ENCODE results near the gene ZBTB7B. TPM values are rescaled to one million over a fixed set of nuclear protein-coding genes. Genes with fewer than 3 reads are reported as not detected.

The ZBTB7B gene
- total RNA-seq, 1 experiment from 2014 or later: 38.3 TPM

- Histone ChIP-seq H3K56ac (ENCODE audit: insufficient read length, low read depth, low read length) (no peak overlapping the region), H4K8ac (replicated peaks; ENCODE audit: insufficient read length, low read depth, low read length) (no peak overlapping the region), H3K79me1 (ENCODE audit: insufficient read depth, low read depth, low read length, poor library complexity, severe bottlenecking) (no peaks in the 10 kb centered on the region), H2AK5ac (ENCODE audit: insufficient read length, low read length) (no peak overlapping the region), H2BK15ac (ENCODE audit: low read depth, low read length) (no peak overlapping the region), H3T11ph (ENCODE audit: low read length) (no peak overlapping the region), H3K23me2 (ENCODE audit: insufficient read length, low read depth, low read length, poor library complexity, severe bottlenecking) (no peaks in the 10 kb centered on the region), H2BK5ac (ENCODE audit: insufficient read length, low read length) (no peak overlapping the region), H4K5ac (ENCODE audit: insufficient read length, low read depth, low read length) (no peak overlapping the region), H2BK12ac (ENCODE audit: insufficient read length, low read depth, low read length) (no peak overlapping the region), H2BK120ac (ENCODE audit: low read depth, low read length, poor library complexity, severe bottlenecking) (no peak overlapping the region), H3K27me3 (ENCODE audit: insufficient read depth, low read length) (no peaks in the 10 kb centered on the region), H3K14ac (ENCODE audit: insufficient read depth, low read length) (no peak overlapping the region), H3K27ac (ENCODE audit: insufficient read length, low read depth, low read length) (no peak overlapping the region), H3K9ac (ENCODE audit: extremely low read depth, insufficient read length, low read length) (no peak overlapping the region), H3K4me2 (ENCODE audit: insufficient read depth, insufficient read length, low read length) (no peak overlapping the region), H3K9me3 (ENCODE audit: control insufficient read depth, low read depth, low read length) (no peaks in the 10 kb centered on the region), H3K23ac (ENCODE audit: insufficient read length, low read depth, low read length) (no peak overlapping the region), H2AFZ (ENCODE audit: low read length) (no peak overlapping the region), H4K91ac (ENCODE audit: insufficient read length, low read depth, low read length) (no peak overlapping the region), H3K18ac (ENCODE audit: insufficient read length, low read depth, low read length) (no peak overlapping the region), H4K20me1 (ENCODE audit: control insufficient read depth, insufficient read depth, insufficient read length) (peaks cover 2% of the 10 kb centered on the region), H3K4ac (ENCODE audit: low read depth, low read length) (no peak overlapping the region), H3K79me2 (ENCODE audit: insufficient read depth, low read length) (no peaks in the 10 kb centered on the region), H3K4me1 (ENCODE audit: insufficient read depth, low read length) (no peaks in the 10 kb centered on the region), H2BK20ac (ENCODE audit: low read depth, low read length, poor library complexity, severe bottlenecking) (no peak overlapping the region)
- Mint-ChIP-seq H3K36me3 (ENCODE audit: insufficient read depth in 1 of 3, low read depth in 3 of 3) (no peaks in the 10 kb centered on the region; a peak in 1 of 7 replicates), H3K9me3 (no peaks in the 10 kb centered on the region; a peak in 1 of 5 replicates), H3K27me3 (ENCODE audit: low read depth) (peaks cover 37% of the 10 kb centered on the region), H3K4me1 (peaks cover 12 to 25% of the 10 kb centered on the region in 2 experiments), H3K4me3 (0 out of 5 replicates have a peak overlapping the region, but pooled peaks of 1 of the 2 experiments have one; percentile 3), H3K27ac (no peak overlapping the region)
- WGBS (ENCODE audit: extremely low coverage, insufficient read length, low lambda C conversion rate): no CpG with 5 or more reads among the region's 14 CpGs
- no peak for TF ChIP-seq CTCF (conservative IDR thresholded peaks at IDR 0.05)
- no peak for DNase-seq
Observed at GRCh38 chr1:155040358-155041093, 37.9 kb downstream of the ZBTB7B start.
